Astrocyte of the spinal cord (primary cell): Measurements from ENCODE around the gene VWA5B1.
A peak's percentile ranks its signal among the peaks of the same experiment; 100 is the strongest.
"Not testable (repeated sequence)": the region's sequence is repeated elsewhere in the genome, so short reads cannot be mapped to it uniquely, and the experiment has no call there.

ENCODE experiments used
- DNase-seq: peaks from one replicate; pipeline ENCODE4 v3.0.0; 2011; ENCODE audit warnings: low read depth, low spot score
- H3K4me3 ChIP-seq: 2 replicates; pipeline ENCODE4 v1.5.1; 2011; ENCODE audit warnings: low read depth, mild to moderate bottlenecking, low read length, moderate library complexity
- in situ Hi-C: cut with HindIII; loops from 2 replicates; pipeline ENCODE4 v1.10.0; 2017; ENCODE audit warnings: low sequenced_read_pairs
- TF ChIP-seq, protein P1 (sequence below): IDR thresholded peaks from 2 replicates; pipeline ENCODE4 v1.5.1; 2012; ENCODE audit warnings: low read depth, mild to moderate bottlenecking, low read length, inconsistent platforms

Gene VWA5B1

DNA sequence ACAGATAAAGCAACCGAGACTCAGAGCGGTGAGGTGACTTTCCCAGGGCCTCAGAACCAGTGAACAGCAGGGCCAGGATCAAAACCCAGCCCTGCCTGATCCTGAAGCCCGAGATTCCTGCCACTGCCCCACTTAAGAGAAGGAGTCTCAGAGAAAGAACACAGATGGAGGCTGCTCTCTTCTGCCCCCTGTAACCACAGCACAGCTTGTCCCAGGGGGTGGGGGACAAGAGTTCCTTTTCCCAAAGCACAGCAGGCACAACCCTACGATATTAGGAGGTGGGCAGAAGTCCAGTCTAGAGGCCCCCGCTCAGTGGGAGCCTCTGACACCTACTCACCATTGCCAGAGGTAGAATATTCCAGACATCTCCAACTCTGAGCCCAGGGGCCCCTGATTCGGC is 24.0 kb upstream of the VWA5B1 start:
- no peak for DNase-seq
- in situ Hi-C loops: no loop called here
- TF ChIP-seq, protein P1, sequence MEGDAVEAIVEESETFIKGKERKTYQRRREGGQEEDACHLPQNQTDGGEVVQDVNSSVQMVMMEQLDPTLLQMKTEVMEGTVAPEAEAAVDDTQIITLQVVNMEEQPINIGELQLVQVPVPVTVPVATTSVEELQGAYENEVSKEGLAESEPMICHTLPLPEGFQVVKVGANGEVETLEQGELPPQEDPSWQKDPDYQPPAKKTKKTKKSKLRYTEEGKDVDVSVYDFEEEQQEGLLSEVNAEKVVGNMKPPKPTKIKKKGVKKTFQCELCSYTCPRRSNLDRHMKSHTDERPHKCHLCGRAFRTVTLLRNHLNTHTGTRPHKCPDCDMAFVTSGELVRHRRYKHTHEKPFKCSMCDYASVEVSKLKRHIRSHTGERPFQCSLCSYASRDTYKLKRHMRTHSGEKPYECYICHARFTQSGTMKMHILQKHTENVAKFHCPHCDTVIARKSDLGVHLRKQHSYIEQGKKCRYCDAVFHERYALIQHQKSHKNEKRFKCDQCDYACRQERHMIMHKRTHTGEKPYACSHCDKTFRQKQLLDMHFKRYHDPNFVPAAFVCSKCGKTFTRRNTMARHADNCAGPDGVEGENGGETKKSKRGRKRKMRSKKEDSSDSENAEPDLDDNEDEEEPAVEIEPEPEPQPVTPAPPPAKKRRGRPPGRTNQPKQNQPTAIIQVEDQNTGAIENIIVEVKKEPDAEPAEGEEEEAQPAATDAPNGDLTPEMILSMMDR: no peak
- no peak overlapping the region for H3K4me3 ChIP-seq

DNA sequence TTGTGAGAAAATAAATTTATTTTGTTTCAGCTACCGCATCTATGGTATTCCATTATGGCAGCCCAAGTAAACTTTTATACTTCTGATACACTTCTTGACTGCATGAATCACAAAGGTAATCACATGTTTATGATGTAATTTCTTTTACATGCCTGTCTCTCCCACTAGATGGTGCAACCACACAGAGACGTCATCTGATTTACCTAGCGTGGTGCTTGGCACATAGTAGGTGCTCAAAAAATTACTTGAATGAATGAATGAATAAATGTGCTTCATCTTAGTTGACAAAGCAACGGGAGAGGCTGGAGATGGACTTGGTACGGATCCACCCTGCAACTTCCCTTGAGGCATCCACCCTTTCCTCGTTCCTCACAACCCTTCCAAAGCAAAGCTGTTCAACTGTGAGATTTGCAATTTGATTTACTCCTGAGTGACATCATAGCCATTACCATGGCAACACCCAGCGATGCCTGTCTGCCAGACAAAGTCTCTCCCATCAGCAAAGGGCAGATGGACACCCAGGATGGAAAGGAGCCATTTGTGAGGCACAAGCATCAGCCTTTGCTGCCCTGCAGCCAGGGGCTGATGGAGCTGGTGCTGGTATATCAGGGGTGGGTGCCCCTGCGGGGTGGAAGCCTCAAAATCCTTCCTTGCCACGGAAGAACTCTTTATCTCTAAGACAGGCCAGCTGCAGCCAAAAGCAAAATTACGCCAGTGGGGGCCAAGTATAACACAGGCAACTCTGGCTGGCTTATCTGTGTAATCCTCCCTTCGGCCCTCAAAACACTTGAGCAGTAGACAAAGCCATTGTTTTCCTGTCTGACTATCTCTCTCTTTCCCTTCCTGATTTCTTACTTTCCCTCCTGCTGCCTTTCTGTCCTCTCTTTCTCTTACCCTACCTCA is 18.9 kb upstream of the VWA5B1 start:
- no peak for DNase-seq
- H3K4me3 ChIP-seq: no peak overlapping the region
- in situ Hi-C loops: no loop called here
- TF ChIP-seq, protein P1: no peak

GRCh38 chr1:20273716-20274115 is 17.0 kb upstream of the VWA5B1 start:
- in situ Hi-C loops, H3K4me3 ChIP-seq, DNase-seq: not testable (repeated sequence)

GRCh38 chr1:20275319-20275925 is 15.3 kb upstream of the VWA5B1 start:
- TF ChIP-seq, protein P1: no peak
- H3K4me3 ChIP-seq: no peak overlapping the region
- in situ Hi-C loops: no loop called here

DNA sequence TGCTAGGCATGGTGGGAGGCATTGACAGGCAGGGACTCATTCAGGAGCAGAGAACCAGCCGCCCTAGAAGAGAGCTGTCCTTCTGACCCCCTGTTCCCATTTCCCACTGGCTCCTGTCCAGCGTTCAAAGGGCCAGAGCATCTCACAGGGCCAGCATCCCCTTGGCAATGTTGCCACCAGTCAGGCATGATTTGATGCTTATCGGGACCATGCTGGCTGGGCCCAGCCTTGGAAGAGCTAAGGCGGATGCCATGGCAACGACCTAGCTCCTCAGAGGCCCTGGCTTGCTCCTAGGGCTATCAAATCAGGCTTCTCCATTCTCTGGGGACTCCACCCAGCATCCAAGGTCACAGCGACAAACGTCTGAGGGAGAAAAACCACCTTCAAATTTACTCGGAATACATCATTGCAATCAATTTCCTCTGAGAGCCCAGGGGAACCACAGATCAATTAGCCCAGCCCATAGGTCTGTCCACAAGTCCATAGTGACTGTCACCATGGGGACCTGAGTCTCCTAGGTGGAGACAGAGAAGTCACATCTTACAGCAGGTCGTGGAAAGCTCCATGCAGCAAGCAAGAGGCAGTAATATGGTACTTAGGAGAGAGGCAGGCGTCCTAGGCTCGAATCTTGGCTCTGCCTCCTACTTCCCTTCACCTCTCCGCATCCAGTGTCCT is 14.1 kb upstream of the VWA5B1 start:
- TF ChIP-seq, protein P1: no peak
- no peak overlapping the region for H3K4me3 ChIP-seq
- DNase-seq: no peak
- in situ Hi-C loops: no loop called here

More at GRCh38 chr1:20275319-20275925, 15.3 kb upstream of the VWA5B1 start:
- no peak for DNase-seq

- H3K4me3 ChIP-seq: no peak overlapping the region
- in situ Hi-C loops: no loop called here
- DNase-seq: no peak
- TF ChIP-seq, protein P1: no peak
Observed at GRCh38 chr1:20278692-20279130, 12.0 kb upstream of the VWA5B1 start.

DNA sequence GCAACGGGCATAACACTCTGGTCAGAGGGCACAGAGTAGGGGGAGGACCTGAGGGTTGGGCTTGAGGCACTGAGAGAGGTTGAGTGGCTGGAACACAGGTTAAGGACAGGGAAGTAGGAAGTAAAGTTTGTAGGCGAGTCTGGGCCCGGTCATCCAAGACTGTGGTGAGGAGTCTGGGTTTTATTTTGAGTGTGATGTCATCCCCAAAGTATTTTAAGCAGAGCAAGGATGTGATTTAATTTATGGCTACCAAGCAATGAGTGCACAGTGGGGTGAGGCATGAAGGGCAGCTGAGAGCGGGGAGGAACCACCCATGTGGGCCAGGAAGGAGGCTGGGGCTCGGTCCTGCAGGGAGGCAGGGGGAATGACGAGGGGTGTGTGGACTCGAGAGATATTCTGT is 11.2 kb upstream of the VWA5B1 start:
- peak; percentile 42 for DNase-seq
- TF ChIP-seq, protein P1: no peak
- no peak overlapping the region for H3K4me3 ChIP-seq
- in situ Hi-C loops: no loop called here
